HepG2 (cell line): ENCODE measurements around the gene ZNF318. TPM values are rescaled to one million over a fixed set of nuclear protein-coding genes. Genes with fewer than 3 reads are reported as not detected.
"Not testable (repeated sequence)": the region's sequence is repeated elsewhere in the genome, so short reads cannot be mapped to it uniquely, and the experiment has no call there.

Source experiments
- ATAC-seq: fragments of 200-7000 bp; cut with Tn5 transposase; 3 replicates; pipeline ENCODE4 v1.9.1; 2020; ENCODE audit warnings: mild to moderate bottlenecking, moderate library complexity
- BruUV-seq: library from RNA; stranded (reverse); fragments of 400-500 nt; replicated peaks from 2 replicates; lab custom pipeline; 2021; lab: Mats Ljungman, UMichigan
- CTCF ChIA-PET: fragments of 300-600 bp; formaldehyde crosslinking; extraction: SDS; loops from one replicate; lab custom pipeline; 2021; ENCODE audit warnings: low total read pairs, inconsistent platforms, low intra/inter-chr PET ratio; lab: Yijun Ruan, JAX
- POLR2A ChIA-PET: fragments of 350-600 bp; sonication (Branson Sonifier 250); formaldehyde crosslinking; loops from one replicate; lab custom pipeline; 2020; ENCODE audit warnings: antibody characterized with exemption, inconsistent platforms; lab: Yijun Ruan, JAX
- DNase-seq: peaks from one replicate; pipeline ENCODE4 v3.0.0-alpha.2; 2015; ENCODE audit warnings: low spot score
- FAIRE-seq: peaks from 3 replicates; lab custom pipeline; 2011; peaks lifted over from hg19 to GRCh38; lab: Jason Lieb, UNC
- H2AFZ ChIP-seq: one replicate; pipeline ENCODE4 v1.6.1; 2011; ENCODE audit warnings: low read length, inconsistent platforms
- H3K27ac ChIP-seq: fragments of 300-600 bp; 3 replicates; pipeline ENCODE4 v1.8.0; 2011; ENCODE audit warnings: mixed run types, mild to moderate bottlenecking, mixed read lengths, low read length, inconsistent platforms; ENCODE audit not compliant: insufficient read depth; ENCODE audit errors: extremely low read length
- H3K27me3 ChIP-seq, 2 experiments: fragments of 200-600 bp in 1 of 2; 2 replicates in 1 of 2; 3 replicates in 1 of 2; pipeline versions ENCODE4 v1.6.0 to v1.8.0; 2011; ENCODE audit warnings: low read length in 2 of 2, mild to moderate bottlenecking in 2 of 2, moderate library complexity in 2 of 2, inconsistent platforms in 1 of 2; ENCODE audit not compliant: insufficient read depth in 2 of 2, control insufficient read depth in 1 of 2
- H3K36me3 ChIP-seq, 2 experiments: fragments of 200-600 bp in 1 of 2; replicated peaks in 1 of 2; 2 replicates in 1 of 2; 3 replicates in 1 of 2; pipeline versions ENCODE4 v1.5.1 to v1.8.0; 2011; ENCODE audit warnings: low read length in 2 of 2, inconsistent platforms in 1 of 2; ENCODE audit not compliant: insufficient read depth in 2 of 2, control insufficient read depth in 1 of 2
- H3K4me1 ChIP-seq: 2 replicates; pipeline ENCODE4 v1.5.1; 2012; ENCODE audit warnings: low read length, inconsistent platforms; ENCODE audit not compliant: insufficient read depth
- H3K4me2 ChIP-seq: 2 replicates; pipeline ENCODE4 v1.6.0; 2011; ENCODE audit warnings: low read depth, low read length, inconsistent platforms
- H3K4me3 ChIP-seq, 3 experiments: fragments of 200-600 bp in 1 of 3; sonication (generic), shearing (Covaris generic) in 1 of 3; replicated peaks in 1 of 3; 2 replicates each; pipeline ENCODE4 v1.5.1; 2011 to 2016; ENCODE audit warnings: low read length in 3 of 3, inconsistent platforms in 2 of 3, low read depth in 2 of 3, mild to moderate bottlenecking in 2 of 3, control low read depth in 1 of 3, mixed read lengths in 1 of 3; ENCODE audit not compliant: insufficient read depth in 1 of 3
- H3K79me2 ChIP-seq: one replicate; pipeline ENCODE4 v1.6.1; 2011; ENCODE audit warnings: low read length, inconsistent platforms; ENCODE audit not compliant: insufficient read depth
- H3K9ac ChIP-seq: 2 replicates; pipeline ENCODE4 v1.6.0; 2011; ENCODE audit warnings: mild to moderate bottlenecking, low read depth, low read length, inconsistent platforms; ENCODE audit not compliant: insufficient read depth
- H3K9me3 ChIP-seq: 2 replicates; pipeline ENCODE4 v1.5.1; 2012; ENCODE audit warnings: mild to moderate bottlenecking, low read length
- H4K20me1 ChIP-seq: 2 replicates; pipeline ENCODE4 v1.6.0; 2011; ENCODE audit warnings: inconsistent platforms, mild to moderate bottlenecking, low read length, moderate library complexity; ENCODE audit not compliant: insufficient read depth
- CREB1 ChIP-seq, 2 experiments: fragments of 450-650 bp in 1 of 2; IDR thresholded peaks; 2 replicates each; pipeline ENCODE4 v1.6.1; 2016 to 2017; ENCODE audit warnings: control low read depth in 1 of 2, mild to moderate bottlenecking in 1 of 2, missing compliant biosample characterization in 1 of 2, missing genetic modification characterization in 1 of 2
- GATAD1 ChIP-seq: IDR thresholded peaks from 2 replicates; pipeline ENCODE4 v1.6.1; 2016; ENCODE audit warnings: missing genetic modification reagents, missing compliant biosample characterization
- MED13 ChIP-seq: sonication (generic); formaldehyde crosslinking; IDR thresholded peaks from 2 replicates; pipeline ENCODE4 v1.5.0; 2020; ENCODE audit warnings: missing genetic modification reagents
- NFKB2 ChIP-seq: sonication (generic); formaldehyde crosslinking; IDR thresholded peaks from 2 replicates; pipeline ENCODE4 v1.4.0; 2020; ENCODE audit warnings: missing genetic modification reagents, borderline replicate concordance
- POLR2A ChIP-seq, 2 experiments: IDR thresholded peaks; 2 replicates each; pipeline ENCODE4 v1.6.1; 2011; ENCODE audit warnings: low read depth in 2 of 2, low read length in 2 of 2, mild to moderate bottlenecking in 1 of 2, moderate library complexity in 1 of 2; ENCODE audit not compliant: insufficient read depth in 1 of 2
- SAFB2 ChIP-seq: sonication (generic); formaldehyde crosslinking; IDR thresholded peaks from 2 replicates; pipeline ENCODE4 v1.5.1; 2020; ENCODE audit warnings: missing genetic modification reagents, low read depth, mild to moderate bottlenecking, borderline replicate concordance
- ZNF552 ChIP-seq: sonication (generic); formaldehyde crosslinking; IDR thresholded peaks from 2 replicates; pipeline ENCODE4 v1.9.0; 2022; ENCODE audit warnings: missing genetic modification reagents, mild to moderate bottlenecking, borderline replicate concordance
- WGBS: methylation state at CpG from one replicate; pipeline ENCODE4 v1.1.6; 2017; ENCODE audit warnings: low lambda C conversion rate; 5-methylcytosine and 5-hydroxymethylcytosine counted together
- in situ Hi-C: cut with HindIII; loops from 2 replicates; pipeline ENCODE4 v1.10.0; 2017; ENCODE audit warnings: low pct_unique_long_range_greater_than_20kb; ENCODE audit not compliant: extremely low pct_ligation_motif_present
- intact Hi-C: fragments of 100-400 bp; cut with micrococcal nuclease; formaldehyde crosslinking; loops from one replicate; pipeline ENCODE4 v1.10.0; 2022; ENCODE audit not compliant: unreplicated experiment
- polyA plus RNA-seq, 8 experiments: library from polyadenylated mRNA; depleted of rRNA in 3 of 8; stranded (reverse) in 7 of 8; unstranded in 1 of 8; fragments of >200 nt; fragmentation: Illumina TruSeq in 4 of 8; extraction: Trizol in 4 of 8; gene quantifications; 2 replicates each; pipeline versions ENCODE4 v1.2.1 to v1.2.3, GENCODE V29; 2011 to 2016; ENCODE audit warnings: low read depth in 4 of 8, missing spikeins in 1 of 8, mixed read lengths in 1 of 8; ENCODE audit not compliant: insufficient read depth in 1 of 8
- total RNA-seq, 5 experiments: library from RNA; depleted of rRNA; stranded (reverse); fragments of >200 nt; fragmentation: Illumina TruSeq; extraction: Trizol; gene quantifications; 2 replicates each; pipeline ENCODE4 v1.2.3, GENCODE V29; 2016; ENCODE audit warnings: low read depth in 1 of 5
- TF ChIP-seq, protein P1 (sequence below): sonication (generic); formaldehyde crosslinking; IDR thresholded peaks from 2 replicates; pipeline ENCODE4 v1.5.0; 2020; ENCODE audit warnings: missing genetic modification reagents, mild to moderate bottlenecking, borderline replicate concordance
- TF ChIP-seq, protein P2 (sequence below): sonication (generic); formaldehyde crosslinking; IDR thresholded peaks from 2 replicates; pipeline ENCODE4 v1.4.0; 2020; ENCODE audit warnings: missing genetic modification reagents
- TF ChIP-seq, protein P3 (sequence below), 2 experiments: IDR thresholded peaks; 2 replicates each; pipeline ENCODE4 v1.6.1; 2011 to 2012; ENCODE audit warnings: low read length in 2 of 2, borderline replicate concordance in 1 of 2, low read depth in 1 of 2, mild to moderate bottlenecking in 1 of 2, moderate library complexity in 1 of 2

ZNF318 gene
- total and polyA plus RNA-seq, 2 of the 13 experiments (the other 11 are each of a cell fraction or from before 2014, with no cell fraction given), result 13.0 to 14.5 TPM

DNA sequence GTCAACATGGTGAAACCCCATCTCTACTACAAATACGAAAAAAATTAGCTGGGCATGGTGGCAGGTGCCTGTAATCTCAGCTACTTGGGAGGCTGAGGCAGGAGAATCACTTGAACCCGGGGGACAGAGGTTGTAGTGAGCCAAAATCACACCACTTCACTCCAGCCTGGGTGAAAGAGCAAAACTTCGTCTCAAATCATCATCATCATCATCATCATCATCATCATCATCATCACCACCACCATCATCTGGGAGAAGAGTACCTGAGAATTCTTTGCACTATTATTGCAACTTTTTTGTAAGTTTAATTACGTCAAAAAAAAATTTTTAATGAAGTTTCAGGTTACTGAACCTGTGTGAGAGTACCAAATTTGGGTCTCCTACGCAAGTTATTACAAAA, 17.5 kb downstream of the ZNF318 start:
- H3K4me3 ChIP-seq; H3K27ac ChIP-seq; H3K4me1 ChIP-seq; H4K20me1 ChIP-seq; H3K27me3 ChIP-seq; ATAC-seq; H3K9ac ChIP-seq; H3K9me3 ChIP-seq; FAIRE-seq; in situ Hi-C loops; H2AFZ ChIP-seq; DNase-seq; H3K79me2 ChIP-seq; BruUV-seq; POLR2A ChIA-PET; H3K4me2 ChIP-seq; CTCF ChIA-PET; intact Hi-C loops; TF ChIP-seq CREB1 (CRISPR knock-in tag; IDR thresholded peaks at IDR 0.05): not testable (repeated sequence)
- 90% methylated on average over 5 of the region's 5 CpGs for whole genome bisulfite sequencing
- peak; percentile 84 for TF ChIP-seq CREB1 (IDR thresholded peaks at IDR 0.05)
- peaks cover 26 to 49% of the 10 kb centered on the region in 2 experiments for H3K36me3 ChIP-seq

DNA sequence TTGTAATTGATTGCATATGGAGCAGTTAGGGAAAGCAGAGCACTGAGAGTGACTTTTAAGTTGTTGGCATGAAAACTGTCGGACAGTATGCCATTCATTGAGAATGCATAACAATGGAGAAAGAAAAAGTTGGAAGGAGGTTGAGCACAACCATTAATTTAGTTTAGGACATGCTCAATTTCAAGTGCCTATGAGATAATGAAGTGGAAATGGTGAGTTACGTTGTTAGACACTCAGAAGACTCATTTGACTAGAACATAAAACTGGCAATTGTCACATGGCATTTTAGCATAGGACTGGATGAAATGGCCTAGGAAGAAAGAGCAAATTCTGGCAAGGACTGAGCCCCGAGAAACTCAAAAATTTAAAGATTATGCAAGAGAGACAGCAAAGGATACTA, 22.0 kb downstream of the ZNF318 start:
- POLR2A ChIA-PET, result no interaction called here
- TF ChIP-seq, protein P1, sequence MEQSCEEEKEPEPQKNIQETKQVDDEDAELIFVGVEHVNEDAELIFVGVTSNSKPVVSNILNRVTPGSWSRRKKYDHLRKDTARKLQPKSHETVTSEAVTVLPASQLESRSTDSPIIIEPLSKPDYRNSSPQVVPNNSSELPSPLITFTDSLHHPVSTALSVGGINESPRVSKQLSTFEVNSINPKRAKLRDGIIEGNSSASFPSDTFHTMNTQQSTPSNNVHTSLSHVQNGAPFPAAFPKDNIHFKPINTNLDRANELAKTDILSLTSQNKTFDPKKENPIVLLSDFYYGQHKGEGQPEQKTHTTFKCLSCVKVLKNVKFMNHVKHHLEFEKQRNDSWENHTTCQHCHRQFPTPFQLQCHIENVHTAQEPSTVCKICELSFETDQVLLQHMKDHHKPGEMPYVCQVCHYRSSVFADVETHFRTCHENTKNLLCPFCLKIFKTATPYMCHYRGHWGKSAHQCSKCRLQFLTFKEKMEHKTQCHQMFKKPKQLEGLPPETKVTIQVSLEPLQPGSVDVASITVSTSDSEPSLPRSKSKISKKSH (CRISPR knock-in tag), result no peak
- TF ChIP-seq, protein P2, sequence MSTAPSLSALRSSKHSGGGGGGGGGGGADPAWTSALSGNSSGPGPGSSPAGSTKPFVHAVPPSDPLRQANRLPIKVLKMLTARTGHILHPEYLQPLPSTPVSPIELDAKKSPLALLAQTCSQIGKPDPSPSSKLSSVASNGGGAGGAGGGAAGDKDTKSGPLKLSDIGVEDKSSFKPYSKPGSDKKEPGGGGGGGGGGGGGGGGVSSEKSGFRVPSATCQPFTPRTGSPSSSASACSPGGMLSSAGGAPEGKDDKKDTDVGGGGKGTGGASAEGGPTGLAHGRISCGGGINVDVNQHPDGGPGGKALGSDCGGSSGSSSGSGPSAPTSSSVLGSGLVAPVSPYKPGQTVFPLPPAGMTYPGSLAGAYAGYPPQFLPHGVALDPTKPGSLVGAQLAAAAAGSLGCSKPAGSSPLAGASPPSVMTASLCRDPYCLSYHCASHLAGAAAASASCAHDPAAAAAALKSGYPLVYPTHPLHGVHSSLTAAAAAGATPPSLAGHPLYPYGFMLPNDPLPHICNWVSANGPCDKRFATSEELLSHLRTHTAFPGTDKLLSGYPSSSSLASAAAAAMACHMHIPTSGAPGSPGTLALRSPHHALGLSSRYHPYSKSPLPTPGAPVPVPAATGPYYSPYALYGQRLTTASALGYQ (CRISPR knock-in tag), result no peak
- TF ChIP-seq SAFB2 (CRISPR knock-in tag) (no peak), POLR2A (IDR thresholded peaks at IDR 0.05; ENCODE audit: insufficient read depth in 1 of 2, low read depth in 2 of 2, low read length in 2 of 2) (no peak), MED13 (CRISPR knock-in tag) (no peak), ZNF552 (CRISPR knock-in tag) (no peak), NFKB2 (CRISPR knock-in tag) (no peak), GATAD1 (CRISPR knock-in tag) (no peak)
- TF ChIP-seq, protein P3, sequence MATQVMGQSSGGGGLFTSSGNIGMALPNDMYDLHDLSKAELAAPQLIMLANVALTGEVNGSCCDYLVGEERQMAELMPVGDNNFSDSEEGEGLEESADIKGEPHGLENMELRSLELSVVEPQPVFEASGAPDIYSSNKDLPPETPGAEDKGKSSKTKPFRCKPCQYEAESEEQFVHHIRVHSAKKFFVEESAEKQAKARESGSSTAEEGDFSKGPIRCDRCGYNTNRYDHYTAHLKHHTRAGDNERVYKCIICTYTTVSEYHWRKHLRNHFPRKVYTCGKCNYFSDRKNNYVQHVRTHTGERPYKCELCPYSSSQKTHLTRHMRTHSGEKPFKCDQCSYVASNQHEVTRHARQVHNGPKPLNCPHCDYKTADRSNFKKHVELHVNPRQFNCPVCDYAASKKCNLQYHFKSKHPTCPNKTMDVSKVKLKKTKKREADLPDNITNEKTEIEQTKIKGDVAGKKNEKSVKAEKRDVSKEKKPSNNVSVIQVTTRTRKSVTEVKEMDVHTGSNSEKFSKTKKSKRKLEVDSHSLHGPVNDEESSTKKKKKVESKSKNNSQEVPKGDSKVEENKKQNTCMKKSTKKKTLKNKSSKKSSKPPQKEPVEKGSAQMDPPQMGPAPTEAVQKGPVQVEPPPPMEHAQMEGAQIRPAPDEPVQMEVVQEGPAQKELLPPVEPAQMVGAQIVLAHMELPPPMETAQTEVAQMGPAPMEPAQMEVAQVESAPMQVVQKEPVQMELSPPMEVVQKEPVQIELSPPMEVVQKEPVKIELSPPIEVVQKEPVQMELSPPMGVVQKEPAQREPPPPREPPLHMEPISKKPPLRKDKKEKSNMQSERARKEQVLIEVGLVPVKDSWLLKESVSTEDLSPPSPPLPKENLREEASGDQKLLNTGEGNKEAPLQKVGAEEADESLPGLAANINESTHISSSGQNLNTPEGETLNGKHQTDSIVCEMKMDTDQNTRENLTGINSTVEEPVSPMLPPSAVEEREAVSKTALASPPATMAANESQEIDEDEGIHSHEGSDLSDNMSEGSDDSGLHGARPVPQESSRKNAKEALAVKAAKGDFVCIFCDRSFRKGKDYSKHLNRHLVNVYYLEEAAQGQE (IDR thresholded peaks at IDR 0.05; ENCODE audit: borderline replicate concordance in 1 of 2, low read depth in 1 of 2, low read length in 2 of 2), result no peak

More for the DNA sequence above, 22.0 kb downstream of the ZNF318 start:
- no peaks in the 10 kb centered on the region for H3K9me3 ChIP-seq
- BruUV-seq, result no TSS peak
- intact Hi-C loops, result no loop called here
- no peaks in the 10 kb centered on the region for H3K27me3 ChIP-seq
- no peak overlapping the region for H3K27ac ChIP-seq
- H3K4me2 ChIP-seq, result no peak overlapping the region
- H2AFZ ChIP-seq, result no peak overlapping the region
- H3K9ac ChIP-seq, result no peak overlapping the region
- DNase-seq (no peak), FAIRE-seq (no peak), ATAC-seq (no peak)
- no peaks in the 10 kb centered on the region for H3K4me1 ChIP-seq
- CTCF ChIA-PET, result no interaction called here
- in situ Hi-C loops, result no loop called here
- WGBS, result 93% methylated on average over 3 of the region's 3 CpGs
- no peaks in the 10 kb centered on the region for H3K79me2 ChIP-seq
- peaks cover 19 to 49% of the 10 kb centered on the region in 2 experiments for H3K36me3 ChIP-seq
- no peaks in the 10 kb centered on the region for H4K20me1 ChIP-seq
- no peak overlapping the region for H3K4me3 ChIP-seq
